ENCODE data around the gene GALM. TPM values are rescaled to one million over a fixed set of nuclear protein-coding genes. Genes with fewer than 3 reads are reported as not detected.
"Not testable (repeated sequence)": the region's sequence is repeated elsewhere in the genome, so short reads cannot be mapped to it uniquely, and the experiment has no call there.

Gene GALM
- total RNA-seq, 4 donors from 2014 or later, result 9.2 to 17.1 (median 13.2) TPM

DNA sequence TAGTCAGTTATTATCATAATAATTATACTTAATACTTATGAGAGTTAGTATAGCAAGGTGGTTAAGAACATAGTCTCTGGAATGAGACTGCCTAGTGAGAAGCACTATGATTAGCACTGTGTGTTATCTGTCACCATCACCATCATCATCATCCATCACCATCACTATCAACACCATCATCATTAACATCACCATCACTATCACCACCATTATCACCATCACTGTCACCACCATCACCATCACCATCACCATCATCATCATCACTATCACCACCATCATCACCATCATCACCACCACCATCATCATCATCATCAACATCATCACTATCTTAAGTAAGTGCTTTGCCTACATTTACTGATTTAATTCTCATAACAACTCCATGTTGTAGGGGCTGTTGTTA is 45.6 kb downstream of the GALM start:
- ATAC-seq, result no peak

DNA sequence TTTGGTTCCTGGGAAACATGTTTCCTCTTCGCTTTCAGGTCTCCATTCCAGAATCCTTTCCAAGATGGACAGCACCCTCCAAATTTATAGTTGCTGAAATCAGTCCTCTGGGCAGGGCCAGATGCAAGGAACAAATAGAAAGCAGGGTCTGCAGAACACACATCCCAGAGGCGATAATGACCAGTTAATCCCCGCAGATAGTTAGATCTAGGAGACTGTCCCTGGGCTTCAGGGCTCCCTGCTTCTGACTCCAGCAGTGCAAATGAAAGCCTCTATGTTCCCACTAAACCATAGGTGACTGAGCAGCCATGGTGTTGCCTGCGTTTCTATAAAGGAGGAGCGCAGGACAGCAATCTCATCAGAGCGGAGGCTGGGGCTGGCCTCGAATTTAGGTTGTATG is 46.5 kb downstream of the GALM start:
- 83 to 90% methylated on average over 2 to 4 of the region's 7 CpGs for WGBS, 2 donors (ENCODE audit: low coverage in 1 of 2)

More for the DNA sequence above, 45.6 kb downstream of the GALM start:
- no peak overlapping the region for H3K4me3 ChIP-seq
- H3K4me1 ChIP-seq, result no peaks in the 10 kb centered on the region
- no peak overlapping the region for H3K27ac ChIP-seq
- H3K9me3 ChIP-seq, result no peaks in the 10 kb centered on the region
- TF ChIP-seq POLR2AphosphoS5 (IDR thresholded peaks at IDR 0.05), result no peak
- no peak for TF ChIP-seq EP300 (IDR thresholded peaks at IDR 0.05)
- TF ChIP-seq, protein P1, sequence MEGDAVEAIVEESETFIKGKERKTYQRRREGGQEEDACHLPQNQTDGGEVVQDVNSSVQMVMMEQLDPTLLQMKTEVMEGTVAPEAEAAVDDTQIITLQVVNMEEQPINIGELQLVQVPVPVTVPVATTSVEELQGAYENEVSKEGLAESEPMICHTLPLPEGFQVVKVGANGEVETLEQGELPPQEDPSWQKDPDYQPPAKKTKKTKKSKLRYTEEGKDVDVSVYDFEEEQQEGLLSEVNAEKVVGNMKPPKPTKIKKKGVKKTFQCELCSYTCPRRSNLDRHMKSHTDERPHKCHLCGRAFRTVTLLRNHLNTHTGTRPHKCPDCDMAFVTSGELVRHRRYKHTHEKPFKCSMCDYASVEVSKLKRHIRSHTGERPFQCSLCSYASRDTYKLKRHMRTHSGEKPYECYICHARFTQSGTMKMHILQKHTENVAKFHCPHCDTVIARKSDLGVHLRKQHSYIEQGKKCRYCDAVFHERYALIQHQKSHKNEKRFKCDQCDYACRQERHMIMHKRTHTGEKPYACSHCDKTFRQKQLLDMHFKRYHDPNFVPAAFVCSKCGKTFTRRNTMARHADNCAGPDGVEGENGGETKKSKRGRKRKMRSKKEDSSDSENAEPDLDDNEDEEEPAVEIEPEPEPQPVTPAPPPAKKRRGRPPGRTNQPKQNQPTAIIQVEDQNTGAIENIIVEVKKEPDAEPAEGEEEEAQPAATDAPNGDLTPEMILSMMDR (IDR thresholded peaks at IDR 0.05), result no peak
- no peak for TF ChIP-seq POLR2A (IDR thresholded peaks at IDR 0.05)
- no peaks in the 10 kb centered on the region for H3K27me3 ChIP-seq
- H3K36me3 ChIP-seq, result peaks cover 0 to 10% of the 10 kb centered on the region in 2 donors

DNA sequence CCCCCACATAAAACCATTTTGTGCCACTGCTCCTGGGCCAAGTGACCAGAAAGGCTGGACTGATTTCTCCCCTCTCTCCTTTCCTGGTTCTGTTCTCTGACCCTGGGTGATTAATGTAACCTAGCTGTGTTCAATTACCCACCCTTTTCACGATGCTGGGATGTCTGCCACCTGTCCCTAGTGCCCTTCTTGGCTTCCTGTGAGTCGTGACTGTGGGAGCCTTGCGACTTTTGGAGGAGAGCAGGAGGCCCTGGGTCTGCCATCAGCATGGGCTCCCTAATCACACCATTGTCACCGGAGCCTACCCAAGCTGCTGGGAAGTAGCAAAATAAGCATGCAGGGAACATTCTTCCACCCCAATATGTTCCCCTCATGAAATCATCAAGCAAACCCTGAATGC is 47.0 kb downstream of the GALM start:
- no peaks in the 10 kb centered on the region for H3K9me3 ChIP-seq
- no peaks in the 10 kb centered on the region for H3K4me1 ChIP-seq
- WGBS, 2 donors (ENCODE audit: low coverage in 1 of 2), result no CpG with 5 or more reads among the region's 4 CpGs
- no peak overlapping the region for H3K4me3 ChIP-seq
- peaks cover 0 to 10% of the 10 kb centered on the region in 2 donors for H3K36me3 ChIP-seq
- TF ChIP-seq POLR2A (IDR thresholded peaks at IDR 0.05) (no peak), EP300 (IDR thresholded peaks at IDR 0.05) (no peak), POLR2AphosphoS5 (IDR thresholded peaks at IDR 0.05) (no peak)
- TF ChIP-seq, protein P1 (IDR thresholded peaks at IDR 0.05), result no peak
- ATAC-seq, result no peak
- H3K27ac ChIP-seq, result no peak overlapping the region
- H3K27me3 ChIP-seq, result no peaks in the 10 kb centered on the region

More for the DNA sequence above, 46.5 kb downstream of the GALM start:
- peaks cover 0 to 10% of the 10 kb centered on the region in 2 donors for H3K36me3 ChIP-seq
- H3K4me1 ChIP-seq, result no peaks in the 10 kb centered on the region
- H3K9me3 ChIP-seq, result no peaks in the 10 kb centered on the region
- H3K27ac ChIP-seq, result no peak overlapping the region
- no peak for ATAC-seq
- H3K27me3 ChIP-seq, result no peaks in the 10 kb centered on the region
- H3K4me3 ChIP-seq, result no peak overlapping the region
- TF ChIP-seq, protein P1 (IDR thresholded peaks at IDR 0.05), result no peak
- TF ChIP-seq POLR2AphosphoS5 (IDR thresholded peaks at IDR 0.05) (no peak), EP300 (IDR thresholded peaks at IDR 0.05) (no peak), POLR2A (IDR thresholded peaks at IDR 0.05) (no peak)

DNA sequence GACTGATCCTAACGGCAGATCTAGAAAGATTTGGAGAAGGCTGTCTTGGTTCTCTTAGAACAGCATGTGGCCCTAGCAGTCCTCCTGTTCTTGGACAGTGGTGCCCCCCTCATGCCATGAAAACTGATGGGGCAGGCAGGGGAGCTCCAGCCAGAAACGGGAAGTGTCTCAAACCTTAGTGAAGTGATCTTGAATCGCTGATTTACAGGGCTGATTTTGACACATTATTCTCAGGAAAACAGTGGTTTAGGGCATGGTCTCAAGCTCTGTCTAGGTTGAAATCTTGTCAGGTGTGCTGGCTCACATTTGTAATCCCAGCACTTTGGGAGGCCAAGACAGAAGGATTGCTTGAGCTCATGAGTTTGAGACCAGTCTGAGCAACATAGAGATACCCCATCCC is 47.4 kb downstream of the GALM start:
- ATAC-seq, result no peak
- TF ChIP-seq POLR2AphosphoS5 (IDR thresholded peaks at IDR 0.05), result no peak
- no peak for TF ChIP-seq EP300 (IDR thresholded peaks at IDR 0.05)
- no peak for TF ChIP-seq POLR2A (IDR thresholded peaks at IDR 0.05)
- TF ChIP-seq, protein P1 (IDR thresholded peaks at IDR 0.05), result no peak
- H3K4me3 ChIP-seq, result no peak overlapping the region
- H3K36me3 ChIP-seq, result peaks cover 0 to 10% of the 10 kb centered on the region in 2 donors
- no peaks in the 10 kb centered on the region for H3K9me3 ChIP-seq
- H3K4me1 ChIP-seq, result no peaks in the 10 kb centered on the region
- H3K27ac ChIP-seq, result no peak overlapping the region
- H3K27me3 ChIP-seq, result no peaks in the 10 kb centered on the region
- WGBS, 2 donors (ENCODE audit: low coverage in 1 of 2), result 100% methylated on average over 2 of the region's 3 CpGs; no CpG with 5 or more reads in 1 of the 2 donors

DNA sequence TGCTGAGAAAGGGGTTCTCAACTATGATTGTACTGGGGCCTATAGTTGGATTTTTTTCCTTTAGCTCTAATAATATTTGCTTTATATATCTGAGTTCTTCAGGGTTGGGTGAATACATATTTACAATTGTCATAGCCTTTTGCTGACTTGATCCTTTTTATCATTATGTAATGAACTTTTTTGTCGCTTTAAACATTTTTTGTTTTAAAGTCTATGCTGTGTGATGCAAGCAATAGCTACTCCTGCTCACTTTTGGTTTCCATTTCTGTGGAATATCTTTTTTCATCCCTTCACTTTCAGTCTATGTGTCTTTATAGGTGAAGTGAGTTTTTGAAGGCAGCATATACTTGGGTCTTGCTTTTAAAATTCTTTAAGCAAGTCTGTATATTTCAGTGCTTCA is 49.0 kb downstream of the GALM start:
- not testable (repeated sequence) for H3K27me3 ChIP-seq, H3K4me1 ChIP-seq, H3K27ac ChIP-seq, H3K9me3 ChIP-seq, ATAC-seq, H3K4me3 ChIP-seq, H3K36me3 ChIP-seq
- 60 to 88% methylated on average over 1 of the region's 1 CpG for WGBS, 2 donors (ENCODE audit: low coverage in 1 of 2)
